ENCODE results near the gene NR2F1-AS1.

GRCh38 chr5:93382188-93382825, 198.7 kb downstream of the NR2F1-AS1 start:
- TF ChIP-seq CTCF (IDR thresholded peaks at IDR 0.05) (no peak), POLR2A (IDR thresholded peaks at IDR 0.05) (no peak)
